Measurements from ENCODE around the gene MAGEF1. TPM values are rescaled to one million over a fixed set of nuclear protein-coding genes. Genes with fewer than 3 reads are reported as not detected.

MAGEF1 gene
- total and polyA plus RNA-seq, 2 experiments from 2014 or later = 66.5 to 88.7 TPM

DNA sequence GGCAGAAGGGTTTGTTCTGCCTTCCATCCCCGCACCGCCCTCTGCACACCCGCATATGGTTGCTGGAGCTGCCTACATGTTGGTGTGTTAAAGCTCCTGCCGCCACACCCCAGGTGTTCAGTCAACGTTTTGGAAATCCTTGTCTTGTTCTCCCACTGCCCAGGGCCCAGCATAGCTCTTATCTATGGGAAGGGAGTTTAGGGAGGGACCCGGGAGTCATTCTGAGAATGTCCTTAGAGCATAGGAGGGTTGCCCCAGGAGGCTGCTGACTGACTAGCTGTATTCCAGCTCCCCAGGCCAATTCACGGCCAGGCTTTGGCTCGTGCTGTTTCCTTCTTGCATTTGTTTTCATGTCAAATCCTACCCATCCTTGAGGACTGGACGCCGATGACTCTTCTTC is 46.8 kb downstream of the MAGEF1 start:
- no peak overlapping the region for H3K4me3 ChIP-seq
- no peaks in the 10 kb centered on the region for H3K27me3 ChIP-seq (ENCODE audit: insufficient read depth)
- DNase-seq (ENCODE audit: low spot score) (no peak), ATAC-seq (no peak)
- no peaks in the 10 kb centered on the region for H3K9me2 ChIP-seq (ENCODE audit: insufficient read depth)
- no peaks in the 10 kb centered on the region; the same call in 1 of the 2 replicates for H3K4me1 ChIP-seq (ENCODE audit: insufficient read depth)
- H3K4me2 ChIP-seq = no peak overlapping the region
- Mint-ChIP-seq H3K27me3 (ENCODE audit: insufficient read depth, low read depth, poor library complexity) (peaks cover 10% of the 10 kb centered on the region), H3K4me1 (peaks cover 31% of the 10 kb centered on the region), H3K9me3 (no peaks in the 10 kb centered on the region), H3K36me3 (ENCODE audit: low read depth) (no peaks in the 10 kb centered on the region), H3K4me3 (no peak overlapping the region), H3K27ac (no peak overlapping the region)
- no peaks in the 10 kb centered on the region for H3K36me3 ChIP-seq (ENCODE audit: insufficient read depth)
- no peak overlapping the region for H2AFZ ChIP-seq
- no peaks in the 10 kb centered on the region for H3F3A ChIP-seq (replicated peaks; ENCODE audit: low read depth)
- H3K79me2 ChIP-seq (replicated peaks; ENCODE audit: insufficient read depth) = no peaks in the 10 kb centered on the region
- H3K27ac ChIP-seq (ENCODE audit: low read depth) = no peak overlapping the region
- no peaks in the 10 kb centered on the region for H4K20me1 ChIP-seq (replicated peaks; ENCODE audit: insufficient read depth)
- no peak for TF ChIP-seq EZH2 (IDR thresholded peaks at IDR 0.05; ENCODE audit: low read depth, unreplicated experiment)
- TF ChIP-seq ZNF114 (CRISPR knock-in tag; IDR thresholded peaks at IDR 0.05) = no peak
- TF ChIP-seq NANOG (IDR thresholded peaks at IDR 0.05; ENCODE audit: borderline replicate concordance) = no peak
- TF ChIP-seq, protein P1, sequence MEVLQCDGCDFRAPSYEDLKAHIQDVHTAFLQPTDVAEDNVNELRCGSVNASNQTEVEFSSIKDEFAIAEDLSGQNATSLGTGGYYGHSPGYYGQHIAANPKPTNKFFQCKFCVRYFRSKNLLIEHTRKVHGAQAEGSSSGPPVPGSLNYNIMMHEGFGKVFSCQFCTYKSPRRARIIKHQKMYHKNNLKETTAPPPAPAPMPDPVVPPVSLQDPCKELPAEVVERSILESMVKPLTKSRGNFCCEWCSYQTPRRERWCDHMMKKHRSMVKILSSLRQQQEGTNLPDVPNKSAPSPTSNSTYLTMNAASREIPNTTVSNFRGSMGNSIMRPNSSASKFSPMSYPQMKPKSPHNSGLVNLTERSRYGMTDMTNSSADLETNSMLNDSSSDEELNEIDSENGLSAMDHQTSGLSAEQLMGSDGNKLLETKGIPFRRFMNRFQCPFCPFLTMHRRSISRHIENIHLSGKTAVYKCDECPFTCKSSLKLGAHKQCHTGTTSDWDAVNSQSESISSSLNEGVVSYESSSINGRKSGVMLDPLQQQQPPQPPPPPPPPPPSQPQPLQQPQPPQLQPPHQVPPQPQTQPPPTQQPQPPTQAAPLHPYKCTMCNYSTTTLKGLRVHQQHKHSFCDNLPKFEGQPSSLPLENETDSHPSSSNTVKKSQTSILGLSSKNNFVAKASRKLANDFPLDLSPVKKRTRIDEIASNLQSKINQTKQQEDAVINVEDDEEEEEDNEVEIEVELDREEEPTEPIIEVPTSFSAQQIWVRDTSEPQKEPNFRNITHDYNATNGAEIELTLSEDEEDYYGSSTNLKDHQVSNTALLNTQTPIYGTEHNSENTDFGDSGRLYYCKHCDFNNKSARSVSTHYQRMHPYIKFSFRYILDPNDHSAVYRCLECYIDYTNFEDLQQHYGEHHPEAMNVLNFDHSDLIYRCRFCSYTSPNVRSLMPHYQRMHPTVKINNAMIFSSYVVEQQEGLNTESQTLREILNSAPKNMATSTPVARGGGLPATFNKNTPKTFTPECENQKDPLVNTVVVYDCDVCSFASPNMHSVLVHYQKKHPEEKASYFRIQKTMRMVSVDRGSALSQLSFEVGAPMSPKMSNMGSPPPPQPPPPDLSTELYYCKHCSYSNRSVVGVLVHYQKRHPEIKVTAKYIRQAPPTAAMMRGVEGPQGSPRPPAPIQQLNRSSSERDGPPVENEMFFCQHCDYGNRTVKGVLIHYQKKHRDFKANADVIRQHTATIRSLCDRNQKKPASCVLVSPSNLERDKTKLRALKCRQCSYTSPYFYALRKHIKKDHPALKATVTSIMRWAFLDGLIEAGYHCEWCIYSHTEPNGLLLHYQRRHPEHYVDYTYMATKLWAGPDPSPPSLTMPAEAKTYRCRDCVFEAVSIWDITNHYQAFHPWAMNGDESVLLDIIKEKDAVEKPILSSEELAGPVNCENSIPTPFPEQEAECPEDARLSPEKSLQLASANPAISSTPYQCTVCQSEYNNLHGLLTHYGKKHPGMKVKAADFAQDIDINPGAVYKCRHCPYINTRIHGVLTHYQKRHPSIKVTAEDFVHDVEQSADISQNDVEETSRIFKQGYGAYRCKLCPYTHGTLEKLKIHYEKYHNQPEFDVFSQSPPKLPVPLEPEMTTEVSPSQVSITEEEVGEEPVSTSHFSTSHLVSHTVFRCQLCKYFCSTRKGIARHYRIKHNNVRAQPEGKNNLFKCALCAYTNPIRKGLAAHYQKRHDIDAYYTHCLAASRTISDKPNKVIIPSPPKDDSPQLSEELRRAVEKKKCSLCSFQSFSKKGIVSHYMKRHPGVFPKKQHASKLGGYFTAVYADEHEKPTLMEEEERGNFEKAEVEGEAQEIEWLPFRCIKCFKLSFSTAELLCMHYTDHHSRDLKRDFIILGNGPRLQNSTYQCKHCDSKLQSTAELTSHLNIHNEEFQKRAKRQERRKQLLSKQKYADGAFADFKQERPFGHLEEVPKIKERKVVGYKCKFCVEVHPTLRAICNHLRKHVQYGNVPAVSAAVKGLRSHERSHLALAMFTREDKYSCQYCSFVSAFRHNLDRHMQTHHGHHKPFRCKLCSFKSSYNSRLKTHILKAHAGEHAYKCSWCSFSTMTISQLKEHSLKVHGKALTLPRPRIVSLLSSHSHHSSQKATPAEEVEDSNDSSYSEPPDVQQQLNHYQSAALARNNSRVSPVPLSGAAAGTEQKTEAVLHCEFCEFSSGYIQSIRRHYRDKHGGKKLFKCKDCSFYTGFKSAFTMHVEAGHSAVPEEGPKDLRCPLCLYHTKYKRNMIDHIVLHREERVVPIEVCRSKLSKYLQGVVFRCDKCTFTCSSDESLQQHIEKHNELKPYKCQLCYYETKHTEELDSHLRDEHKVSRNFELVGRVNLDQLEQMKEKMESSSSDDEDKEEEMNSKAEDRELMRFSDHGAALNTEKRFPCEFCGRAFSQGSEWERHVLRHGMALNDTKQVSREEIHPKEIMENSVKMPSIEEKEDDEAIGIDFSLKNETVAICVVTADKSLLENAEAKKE (CRISPR knock-in tag; IDR thresholded peaks at IDR 0.05) = no peak
- TF ChIP-seq CTCF (conservative IDR thresholded peaks at IDR 0.05; ENCODE audit: low read depth in 2 of 2) = no peak
- TF ChIP-seq STAT1 (IDR thresholded peaks at IDR 0.05; ENCODE audit: unreplicated experiment) = no peak
- TF ChIP-seq EZH2phosphoT487 (IDR thresholded peaks at IDR 0.05; ENCODE audit: unreplicated experiment) = no peak
- TF ChIP-seq POLR2AphosphoS5 (IDR thresholded peaks at IDR 0.05; ENCODE audit: low read depth) = no peak
- no peak for TF ChIP-seq ZNF331 (CRISPR knock-in tag; IDR thresholded peaks at IDR 0.05; ENCODE audit: low read depth)
- TF ChIP-seq, protein P2, sequence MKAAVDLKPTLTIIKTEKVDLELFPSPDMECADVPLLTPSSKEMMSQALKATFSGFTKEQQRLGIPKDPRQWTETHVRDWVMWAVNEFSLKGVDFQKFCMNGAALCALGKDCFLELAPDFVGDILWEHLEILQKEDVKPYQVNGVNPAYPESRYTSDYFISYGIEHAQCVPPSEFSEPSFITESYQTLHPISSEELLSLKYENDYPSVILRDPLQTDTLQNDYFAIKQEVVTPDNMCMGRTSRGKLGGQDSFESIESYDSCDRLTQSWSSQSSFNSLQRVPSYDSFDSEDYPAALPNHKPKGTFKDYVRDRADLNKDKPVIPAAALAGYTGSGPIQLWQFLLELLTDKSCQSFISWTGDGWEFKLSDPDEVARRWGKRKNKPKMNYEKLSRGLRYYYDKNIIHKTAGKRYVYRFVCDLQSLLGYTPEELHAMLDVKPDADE (IDR thresholded peaks at IDR 0.05) = no peak
- no peak for TF ChIP-seq CREB1 (CRISPR knock-in tag; IDR thresholded peaks at IDR 0.05; ENCODE audit: low read depth)
- TF ChIP-seq, protein P3, sequence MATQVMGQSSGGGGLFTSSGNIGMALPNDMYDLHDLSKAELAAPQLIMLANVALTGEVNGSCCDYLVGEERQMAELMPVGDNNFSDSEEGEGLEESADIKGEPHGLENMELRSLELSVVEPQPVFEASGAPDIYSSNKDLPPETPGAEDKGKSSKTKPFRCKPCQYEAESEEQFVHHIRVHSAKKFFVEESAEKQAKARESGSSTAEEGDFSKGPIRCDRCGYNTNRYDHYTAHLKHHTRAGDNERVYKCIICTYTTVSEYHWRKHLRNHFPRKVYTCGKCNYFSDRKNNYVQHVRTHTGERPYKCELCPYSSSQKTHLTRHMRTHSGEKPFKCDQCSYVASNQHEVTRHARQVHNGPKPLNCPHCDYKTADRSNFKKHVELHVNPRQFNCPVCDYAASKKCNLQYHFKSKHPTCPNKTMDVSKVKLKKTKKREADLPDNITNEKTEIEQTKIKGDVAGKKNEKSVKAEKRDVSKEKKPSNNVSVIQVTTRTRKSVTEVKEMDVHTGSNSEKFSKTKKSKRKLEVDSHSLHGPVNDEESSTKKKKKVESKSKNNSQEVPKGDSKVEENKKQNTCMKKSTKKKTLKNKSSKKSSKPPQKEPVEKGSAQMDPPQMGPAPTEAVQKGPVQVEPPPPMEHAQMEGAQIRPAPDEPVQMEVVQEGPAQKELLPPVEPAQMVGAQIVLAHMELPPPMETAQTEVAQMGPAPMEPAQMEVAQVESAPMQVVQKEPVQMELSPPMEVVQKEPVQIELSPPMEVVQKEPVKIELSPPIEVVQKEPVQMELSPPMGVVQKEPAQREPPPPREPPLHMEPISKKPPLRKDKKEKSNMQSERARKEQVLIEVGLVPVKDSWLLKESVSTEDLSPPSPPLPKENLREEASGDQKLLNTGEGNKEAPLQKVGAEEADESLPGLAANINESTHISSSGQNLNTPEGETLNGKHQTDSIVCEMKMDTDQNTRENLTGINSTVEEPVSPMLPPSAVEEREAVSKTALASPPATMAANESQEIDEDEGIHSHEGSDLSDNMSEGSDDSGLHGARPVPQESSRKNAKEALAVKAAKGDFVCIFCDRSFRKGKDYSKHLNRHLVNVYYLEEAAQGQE (IDR thresholded peaks at IDR 0.05; ENCODE audit: unreplicated experiment) = no peak
- no peak for TF ChIP-seq JUNB (IDR thresholded peaks at IDR 0.05; ENCODE audit: unreplicated experiment)
